BLaER1 (cell line): Measurements from ENCODE around the gene DDX27.

ENCODE experiments used
- H3K27ac ChIP-seq: shearing (Covaris generic); formaldehyde crosslinking; 2 replicates; pipeline ENCODE4 v1.8.1; 2022
- H3K27me3 ChIP-seq: shearing (Covaris generic); formaldehyde crosslinking; 2 replicates; pipeline ENCODE4 v1.8.1; 2022
- H3K36me3 ChIP-seq: shearing (Covaris generic); formaldehyde crosslinking; 2 replicates; pipeline ENCODE4 v1.8.1; 2022
- H3K4me1 ChIP-seq: shearing (Covaris generic); formaldehyde crosslinking; 2 replicates; pipeline ENCODE4 v1.8.1; 2022
- H3K4me2 ChIP-seq: shearing (Covaris generic); formaldehyde crosslinking; 2 replicates; pipeline ENCODE4 v1.8.1; 2022
- H3K4me3 ChIP-seq: shearing (Covaris generic); formaldehyde crosslinking; 2 replicates; pipeline ENCODE4 v1.8.1; 2022
- H3K9ac ChIP-seq: shearing (Covaris generic); formaldehyde crosslinking; 2 replicates; pipeline ENCODE4 v1.8.1; 2022
- H3K9me3 ChIP-seq: shearing (Covaris generic); formaldehyde crosslinking; 2 replicates; pipeline ENCODE4 v1.8.1; 2022
- H4K20me1 ChIP-seq: shearing (Covaris generic); formaldehyde crosslinking; 2 replicates; pipeline ENCODE4 v1.8.1; 2022
- Cebpa-rat ChIP-seq: shearing (Covaris generic); IDR thresholded peaks from 2 replicates; pipeline ENCODE4 v1.8.1; 2022

Gene DDX27

GRCh38 chr20:49287555-49288249 lies 68.5 kb downstream of the DDX27 start:
- peaks cover 100% of the 10 kb centered on the region for H4K20me1 ChIP-seq
- H3K4me1 ChIP-seq: peaks cover 20% of the 10 kb centered on the region
- TF ChIP-seq Cebpa-rat: no peak
- no peak overlapping the region for H3K4me3 ChIP-seq
- H3K27me3 ChIP-seq: no peaks in the 10 kb centered on the region
- peaks cover 100% of the 10 kb centered on the region for H3K36me3 ChIP-seq
- H3K27ac ChIP-seq: no peak overlapping the region
- H3K9ac ChIP-seq: no peak overlapping the region
- H3K4me2 ChIP-seq: no peak overlapping the region
- peaks cover 58% of the 10 kb centered on the region for H3K9me3 ChIP-seq

GRCh38 chr20:49288250-49288751 lies 69.1 kb downstream of the DDX27 start:
- Histone ChIP-seq H3K27me3 (no peaks in the 10 kb centered on the region), H3K27ac (no peak overlapping the region), H3K4me3 (no peak overlapping the region), H3K4me2 (no peak overlapping the region), H3K36me3 (peaks cover 99% of the 10 kb centered on the region), H4K20me1 (peaks cover 98% of the 10 kb centered on the region), H3K4me1 (peaks cover 14% of the 10 kb centered on the region; the same call in 1 of the 2 replicates), H3K9ac (no peak overlapping the region), H3K9me3 (peaks cover 58% of the 10 kb centered on the region)
- no peak for TF ChIP-seq Cebpa-rat

- H3K27ac ChIP-seq: no peak overlapping the region
- H3K4me2 ChIP-seq: no peak overlapping the region
- H4K20me1 ChIP-seq: peaks cover 91% of the 10 kb centered on the region
- no peak overlapping the region for H3K4me3 ChIP-seq
- H3K9ac ChIP-seq: no peak overlapping the region
- peaks cover 97% of the 10 kb centered on the region for H3K36me3 ChIP-seq
- H3K9me3 ChIP-seq: peaks cover 51% of the 10 kb centered on the region
- no peaks in the 10 kb centered on the region for H3K27me3 ChIP-seq
- TF ChIP-seq Cebpa-rat: no peak
- peaks cover 6% of the 10 kb centered on the region; the same call in 1 of the 2 replicates for H3K4me1 ChIP-seq
These were observed 69.8 kb downstream of the DDX27 start for GRCh38 chr20:49288784-49289696.

- Histone ChIP-seq H3K4me2 (no peak overlapping the region), H3K27me3 (no peaks in the 10 kb centered on the region), H3K27ac (no peak overlapping the region), H3K4me3 (no peak overlapping the region), H3K9ac (no peak overlapping the region), H3K9me3 (peaks cover 34% of the 10 kb centered on the region), H3K4me1 (no peaks in the 10 kb centered on the region; the same call in 1 of the 2 replicates), H4K20me1 (peaks cover 75% of the 10 kb centered on the region), H3K36me3 (peaks cover 97% of the 10 kb centered on the region)
- no peak for TF ChIP-seq Cebpa-rat
These were observed 71.5 kb downstream of the DDX27 start for GRCh38 chr20:49290608-49291191.

- no peak for TF ChIP-seq Cebpa-rat
- Histone ChIP-seq H3K4me1 (no peaks in the 10 kb centered on the region), H3K4me2 (no peak overlapping the region), H3K9ac (no peak overlapping the region), H3K4me3 (no peak overlapping the region), H3K27ac (no peak overlapping the region), H3K27me3 (no peaks in the 10 kb centered on the region), H4K20me1 (peaks cover 70% of the 10 kb centered on the region), H3K36me3 (peaks cover 97% of the 10 kb centered on the region), H3K9me3 (peaks cover 29% of the 10 kb centered on the region)
These were observed 72.0 kb downstream of the DDX27 start for GRCh38 chr20:49291200-49291599.

GRCh38 chr20:49292010-49292409 lies 72.8 kb downstream of the DDX27 start:
- Histone ChIP-seq H3K9me3 (peaks cover 21% of the 10 kb centered on the region), H3K27me3 (no peaks in the 10 kb centered on the region), H3K4me3 (no peak overlapping the region), H4K20me1 (peaks cover 61% of the 10 kb centered on the region), H3K9ac (no peak overlapping the region), H3K4me2 (no peak overlapping the region), H3K36me3 (peaks cover 97% of the 10 kb centered on the region), H3K4me1 (no peaks in the 10 kb centered on the region; the same call in 1 of the 2 replicates), H3K27ac (no peak overlapping the region)
- TF ChIP-seq Cebpa-rat: no peak

- peaks cover 15% of the 10 kb centered on the region for H3K9me3 ChIP-seq
- H3K4me3 ChIP-seq: no peak overlapping the region
- H3K36me3 ChIP-seq: peaks cover 86% of the 10 kb centered on the region
- no peaks in the 10 kb centered on the region for H3K27me3 ChIP-seq
- no peak overlapping the region for H3K27ac ChIP-seq
- peaks cover 50% of the 10 kb centered on the region for H4K20me1 ChIP-seq
- H3K9ac ChIP-seq: no peak overlapping the region
- TF ChIP-seq Cebpa-rat: no peak
- no peak overlapping the region for H3K4me2 ChIP-seq
- peaks cover 9% of the 10 kb centered on the region for H3K4me1 ChIP-seq
These were observed 73.9 kb downstream of the DDX27 start for GRCh38 chr20:49293122-49293521.
